Activated T-helper 17 cell treated with anti-CD3 and anti-CD28 coated beads, Interleukin-2, amount 50 U/mL, for 72 hours (primary cell): Measurements from ENCODE around the gene INPP5D. TPM values are rescaled to one million over a fixed set of nuclear protein-coding genes. Genes with fewer than 3 reads are reported as not detected.

ENCODE experiments used
- ATAC-seq: fragments of 150-1000 bp; cut with Tn5 transposase; replicated peaks from 2 replicates; pipeline ENCODE4 v1.10.0; 2021; ENCODE audit warnings: mild to moderate bottlenecking, moderate library complexity
- H3K27ac Mint-ChIP-seq: one replicate; pipeline ENCODE4 v1.8.0; 2022; ENCODE audit warnings: mixed read lengths
- H3K27me3 Mint-ChIP-seq: one replicate; pipeline ENCODE4 v1.8.0; 2022; ENCODE audit warnings: mixed read lengths
- H3K36me3 Mint-ChIP-seq: one replicate; pipeline ENCODE4 v1.8.0; 2022; ENCODE audit warnings: low read depth, mild to moderate bottlenecking, mixed read lengths
- H3K4me1 Mint-ChIP-seq: one replicate; pipeline ENCODE4 v1.8.0; 2022; ENCODE audit warnings: mixed read lengths
- H3K4me3 Mint-ChIP-seq: one replicate; pipeline ENCODE4 v1.8.0; 2022; ENCODE audit warnings: mild to moderate bottlenecking, mixed read lengths
- H3K9me3 Mint-ChIP-seq: one replicate; pipeline ENCODE4 v1.8.0; 2022; ENCODE audit warnings: mixed read lengths
- total RNA-seq, 2 donors: library from RNA; stranded (reverse); gene quantifications; one replicate each; pipeline ENCODE4 v1.2.3, GENCODE V29; 2022

INPP5D gene
- total RNA-seq, 2 donors from 2014 or later = 81.6 to 89.8 TPM

DNA sequence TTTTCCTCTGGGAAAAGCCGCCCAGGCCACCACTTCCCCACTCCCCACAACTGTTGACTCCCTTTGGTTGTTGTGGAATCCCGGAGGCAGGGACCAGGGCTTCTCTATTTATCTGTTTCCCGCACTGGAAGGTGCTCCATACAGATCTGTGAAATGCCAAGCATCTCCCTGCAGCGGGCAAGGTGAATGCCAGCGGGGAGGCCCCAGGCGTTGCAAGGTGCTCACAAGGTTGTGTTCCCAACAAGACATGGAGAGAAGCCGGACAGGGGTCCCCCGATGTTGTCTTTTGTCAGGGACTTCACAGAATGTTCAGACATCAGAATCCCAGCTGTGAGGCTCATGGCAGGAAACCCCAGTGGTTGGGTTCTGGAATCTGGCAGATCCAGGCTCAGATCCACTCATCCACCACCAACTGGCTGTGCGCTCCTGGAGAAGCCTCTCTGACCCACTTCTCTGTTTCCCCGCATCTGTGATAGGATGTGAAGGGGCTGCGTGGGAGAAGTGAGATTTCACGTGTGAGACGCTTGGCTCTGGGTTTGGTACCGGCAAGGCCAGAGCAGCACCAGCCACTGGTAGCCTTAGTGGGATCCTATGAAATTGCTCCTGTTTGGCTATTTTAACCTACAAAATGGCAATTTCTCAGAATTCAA, 36.3 kb upstream of the INPP5D start:
- Mint-ChIP-seq H3K4me1 (no peaks in the 10 kb centered on the region), H3K27ac (no peak overlapping the region), H3K27me3 (no peaks in the 10 kb centered on the region), H3K4me3 (no peak overlapping the region), H3K9me3 (no peaks in the 10 kb centered on the region), H3K36me3 (no peaks in the 10 kb centered on the region)
- ATAC-seq = no peak

- Mint-ChIP-seq H3K4me1 (no peaks in the 10 kb centered on the region), H3K27me3 (no peaks in the 10 kb centered on the region), H3K27ac (no peak overlapping the region), H3K4me3 (no peak overlapping the region), H3K36me3 (no peaks in the 10 kb centered on the region), H3K9me3 (no peaks in the 10 kb centered on the region)
- ATAC-seq = no peak
Measured at GRCh38 chr2:233025706-233026105, 34.4 kb upstream of the INPP5D start.

GRCh38 chr2:233026198-233026813, 33.8 kb upstream of the INPP5D start:
- Mint-ChIP-seq H3K27me3 (no peaks in the 10 kb centered on the region), H3K4me3 (no peak overlapping the region), H3K27ac (no peak overlapping the region), H3K9me3 (no peaks in the 10 kb centered on the region), H3K4me1 (no peaks in the 10 kb centered on the region), H3K36me3 (no peaks in the 10 kb centered on the region)
- no peak for ATAC-seq

DNA sequence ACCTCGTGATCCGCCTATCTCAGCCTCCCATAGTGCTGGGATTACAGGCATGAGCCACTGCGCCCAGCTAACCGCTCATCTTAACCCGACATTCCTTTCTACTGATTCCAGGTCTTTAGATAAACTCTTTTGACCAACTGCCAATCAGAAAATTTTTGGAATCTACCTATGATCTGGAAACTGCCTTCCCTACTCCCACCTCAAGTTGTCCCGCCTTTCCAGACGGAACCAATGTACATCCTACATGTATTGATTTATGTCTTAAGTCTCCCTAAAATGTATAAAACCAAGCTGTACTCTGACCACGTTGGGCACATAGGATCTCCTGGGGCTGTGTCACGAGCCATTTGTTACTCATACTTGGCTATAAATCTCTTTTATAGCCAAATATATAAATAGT, 30.8 kb upstream of the INPP5D start:
- H3K4me1 Mint-ChIP-seq = peaks cover 4% of the 10 kb centered on the region
- no peak for ATAC-seq
- H3K9me3 Mint-ChIP-seq = no peaks in the 10 kb centered on the region
- no peaks in the 10 kb centered on the region for H3K36me3 Mint-ChIP-seq
- H3K4me3 Mint-ChIP-seq = no peak overlapping the region
- no peaks in the 10 kb centered on the region for H3K27me3 Mint-ChIP-seq
- no peak overlapping the region for H3K27ac Mint-ChIP-seq

DNA sequence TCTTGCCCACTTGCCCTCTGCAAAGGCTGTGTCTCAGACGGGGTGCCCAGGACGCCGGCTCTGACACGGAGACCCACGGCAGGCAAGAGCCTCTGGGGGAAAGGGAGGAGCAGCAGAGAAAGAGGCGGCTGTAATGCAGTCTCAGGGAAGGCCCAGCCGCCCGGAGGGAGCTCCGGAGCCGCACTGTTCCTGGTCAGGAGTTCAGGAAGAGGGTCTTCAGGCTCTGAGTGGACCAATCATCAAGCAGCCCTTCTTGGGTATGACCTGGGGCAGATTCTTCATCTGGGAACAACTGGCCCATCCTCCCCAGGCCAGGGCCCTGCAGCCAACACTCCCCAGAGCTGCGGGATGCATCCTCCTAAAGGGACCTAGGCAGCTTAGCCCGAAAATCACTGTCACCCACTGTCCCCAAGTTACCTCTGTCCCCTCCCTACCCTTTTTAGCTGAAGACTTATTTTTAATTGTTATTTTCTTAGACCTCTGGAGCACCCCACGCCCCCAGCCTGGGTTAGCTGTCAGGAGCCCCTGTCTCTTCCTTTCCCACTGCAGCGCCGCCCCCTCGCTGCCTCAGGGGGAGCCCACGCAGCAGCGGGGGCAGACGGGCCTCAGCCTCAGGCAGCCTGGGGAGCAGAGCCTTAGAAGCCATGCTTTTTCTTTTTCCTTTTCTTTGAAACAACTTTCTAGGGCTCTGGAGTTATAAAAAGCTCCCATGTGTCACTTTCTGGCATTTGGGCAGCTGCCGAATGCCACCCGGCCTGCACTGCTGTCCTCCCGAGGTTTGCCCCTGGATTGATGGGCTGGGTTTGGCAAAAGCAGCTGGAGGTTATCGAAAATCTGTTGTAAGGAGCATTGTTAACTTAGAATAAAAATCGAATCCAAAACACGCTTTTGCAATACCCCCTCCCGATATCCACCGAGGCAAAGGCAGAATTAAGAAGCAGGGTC, 28.3 kb upstream of the INPP5D start:
- no peaks in the 10 kb centered on the region for H3K27me3 Mint-ChIP-seq
- H3K27ac Mint-ChIP-seq = no peak overlapping the region
- H3K4me3 Mint-ChIP-seq = no peak overlapping the region
- peaks cover 4% of the 10 kb centered on the region for H3K4me1 Mint-ChIP-seq
- H3K36me3 Mint-ChIP-seq = no peaks in the 10 kb centered on the region
- H3K9me3 Mint-ChIP-seq = no peaks in the 10 kb centered on the region
- ATAC-seq = no peak

GRCh38 chr2:233032551-233033320, 27.4 kb upstream of the INPP5D start, which contains the start of gene NEU2:
Gene NEU2, plus strand, starts transcription at chr2:233032672. Its CDS starts 0 bp downstream, at chr2:233032672.
- ATAC-seq = no peak
- no peak within 1 kb of the TSS for H3K27ac Mint-ChIP-seq
- no peak within 1 kb of the TSS for H3K4me3 Mint-ChIP-seq
- H3K4me1 Mint-ChIP-seq = peaks cover 4% of the 10 kb centered on the region
- no peaks in the 10 kb centered on the region for H3K27me3 Mint-ChIP-seq
- no peaks in the 10 kb centered on the region for H3K9me3 Mint-ChIP-seq
- H3K36me3 Mint-ChIP-seq = no peaks in the 10 kb centered on the region

GRCh38 chr2:233033672-233034071, 26.5 kb upstream of the INPP5D start:
- ATAC-seq = peak; percentile 40
- Mint-ChIP-seq H3K36me3 (no peaks in the 10 kb centered on the region), H3K4me3 (no peak overlapping the region), H3K27ac (no peak overlapping the region), H3K4me1 (peaks cover 4% of the 10 kb centered on the region), H3K9me3 (no peaks in the 10 kb centered on the region), H3K27me3 (no peaks in the 10 kb centered on the region)

- Mint-ChIP-seq H3K9me3 (no peaks in the 10 kb centered on the region), H3K4me3 (no peak overlapping the region), H3K27ac (no peak overlapping the region), H3K36me3 (no peaks in the 10 kb centered on the region), H3K27me3 (no peaks in the 10 kb centered on the region), H3K4me1 (peaks cover 4% of the 10 kb centered on the region)
- no peak for ATAC-seq
Measured at GRCh38 chr2:233034091-233034882, 25.9 kb upstream of the INPP5D start.

- Mint-ChIP-seq H3K27me3 (no peaks in the 10 kb centered on the region), H3K9me3 (no peaks in the 10 kb centered on the region), H3K27ac (no peak overlapping the region), H3K36me3 (no peaks in the 10 kb centered on the region), H3K4me1 (peaks cover 4% of the 10 kb centered on the region), H3K4me3 (no peak overlapping the region)
- ATAC-seq = no peak
Measured at GRCh38 chr2:233035426-233036161, 24.5 kb upstream of the INPP5D start.

GRCh38 chr2:233036162-233036838, 23.8 kb upstream of the INPP5D start:
- no peaks in the 10 kb centered on the region for H3K9me3 Mint-ChIP-seq
- H3K27me3 Mint-ChIP-seq = no peaks in the 10 kb centered on the region
- no peak overlapping the region for H3K27ac Mint-ChIP-seq
- peaks cover 4% of the 10 kb centered on the region for H3K4me1 Mint-ChIP-seq
- H3K36me3 Mint-ChIP-seq = no peaks in the 10 kb centered on the region
- H3K4me3 Mint-ChIP-seq = no peak overlapping the region
- ATAC-seq = no peak

DNA sequence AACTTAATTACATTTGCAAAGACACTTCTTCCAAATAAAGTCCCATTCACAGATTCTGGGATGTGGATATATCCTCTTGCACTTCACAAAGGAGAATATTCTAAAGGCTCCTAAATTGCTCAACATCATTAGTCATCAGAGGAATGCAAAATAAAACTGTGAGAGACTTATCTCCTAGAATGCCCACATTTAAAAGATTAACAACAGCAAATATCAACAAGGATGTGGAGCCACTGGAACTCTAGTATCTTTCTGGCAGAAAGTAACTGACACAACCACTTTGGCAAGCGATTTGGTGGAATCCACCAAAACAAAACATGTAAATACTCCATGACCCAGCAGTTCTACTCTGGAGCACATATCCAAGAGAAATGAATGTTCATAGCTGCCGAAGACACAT, 23.1 kb upstream of the INPP5D start:
- no peak overlapping the region for H3K27ac Mint-ChIP-seq
- ATAC-seq = no peak
- no peak overlapping the region for H3K4me3 Mint-ChIP-seq
- peaks cover under 1% of the 10 kb centered on the region for H3K27me3 Mint-ChIP-seq
- H3K9me3 Mint-ChIP-seq = no peaks in the 10 kb centered on the region
- no peaks in the 10 kb centered on the region for H3K36me3 Mint-ChIP-seq
- H3K4me1 Mint-ChIP-seq = peaks cover 4% of the 10 kb centered on the region

DNA sequence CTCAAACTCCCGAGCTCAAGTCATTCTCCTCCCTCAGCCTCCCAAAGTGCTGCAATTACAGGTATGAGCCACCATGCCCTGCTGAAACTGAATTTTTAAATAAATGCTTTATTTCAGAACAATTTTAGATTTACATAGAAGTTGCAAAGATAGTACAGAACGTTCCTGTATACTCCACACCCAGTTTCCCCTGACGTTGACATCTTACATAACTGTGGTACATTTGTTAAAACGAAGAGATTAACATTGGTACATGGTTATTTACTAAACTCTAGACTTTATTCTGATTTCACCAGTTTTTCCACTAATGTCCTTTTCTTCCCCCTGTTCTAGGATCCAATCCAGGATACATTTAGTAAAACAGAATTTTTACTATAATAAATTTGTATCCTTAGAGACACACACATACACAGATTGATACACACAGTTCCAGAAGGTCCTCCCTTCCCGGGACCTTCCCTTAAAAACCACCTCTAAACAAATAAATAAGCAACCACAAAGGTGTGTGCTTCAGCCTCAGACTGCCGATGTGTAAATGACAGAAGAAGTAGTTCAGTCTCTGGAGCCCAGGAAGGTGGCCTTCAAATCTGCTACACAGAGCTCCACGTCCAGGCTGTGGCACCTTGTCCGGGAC, 20.8 kb upstream of the INPP5D start:
- H3K27ac Mint-ChIP-seq = no peak overlapping the region

More for the DNA sequence above, 20.8 kb upstream of the INPP5D start:
- Mint-ChIP-seq H3K4me1 (no peaks in the 10 kb centered on the region), H3K27me3 (peaks cover 7% of the 10 kb centered on the region), H3K36me3 (no peaks in the 10 kb centered on the region), H3K4me3 (no peak overlapping the region), H3K9me3 (no peaks in the 10 kb centered on the region)
- no peak for ATAC-seq
